Fibroblast of the aortic adventitia (primary cell): ENCODE data around the gene CNTNAP5. TPM values are rescaled to one million over a fixed set of nuclear protein-coding genes. Genes with fewer than 3 reads are reported as not detected.

Experiments used
- DNase-seq: peaks from one replicate; pipeline ENCODE4 v3.0.0-alpha.2; 2010; ENCODE audit warnings: low read depth
- H3K4me3 ChIP-seq: 2 replicates; pipeline ENCODE4 v1.5.1; 2011; ENCODE audit warnings: low read depth, mild to moderate bottlenecking, control low read depth, low read length, moderate library complexity
- total RNA-seq: library from RNA; depleted of rRNA; stranded (reverse); fragments of >200 nt; gene quantifications from 2 replicates; pipeline ENCODE4 v1.2.3, GENCODE V29; 2012; ENCODE audit warnings: low replicate concordance
- TF ChIP-seq, protein P1 (sequence below): IDR thresholded peaks from 2 replicates; pipeline ENCODE4 v1.5.1; 2011; ENCODE audit warnings: mild to moderate bottlenecking, low read length, control low read depth, inconsistent platforms; ENCODE audit not compliant: insufficient read depth

The CNTNAP5 gene
- total RNA-seq, 1 donor: under 0.01 TPM

DNA sequence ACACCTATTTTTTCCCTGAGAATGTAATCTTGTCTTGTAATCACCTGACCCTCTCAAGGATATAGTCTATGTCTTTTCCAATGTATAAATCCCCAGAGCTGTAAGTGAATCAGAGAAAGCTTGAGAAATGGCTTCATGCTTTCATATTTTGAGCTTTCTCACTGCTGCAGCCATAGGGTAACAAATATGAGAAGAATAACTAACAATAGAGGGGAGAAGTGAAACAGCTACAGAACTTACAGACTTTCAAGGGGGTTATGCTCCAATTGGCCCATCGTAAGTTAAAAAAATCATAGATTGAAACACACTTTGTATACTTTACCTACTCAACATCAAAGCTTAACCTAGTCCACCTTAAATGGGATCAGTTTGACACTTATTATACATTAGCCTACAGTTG is 111.0 kb downstream of the CNTNAP5 start:
- TF ChIP-seq, protein P1, sequence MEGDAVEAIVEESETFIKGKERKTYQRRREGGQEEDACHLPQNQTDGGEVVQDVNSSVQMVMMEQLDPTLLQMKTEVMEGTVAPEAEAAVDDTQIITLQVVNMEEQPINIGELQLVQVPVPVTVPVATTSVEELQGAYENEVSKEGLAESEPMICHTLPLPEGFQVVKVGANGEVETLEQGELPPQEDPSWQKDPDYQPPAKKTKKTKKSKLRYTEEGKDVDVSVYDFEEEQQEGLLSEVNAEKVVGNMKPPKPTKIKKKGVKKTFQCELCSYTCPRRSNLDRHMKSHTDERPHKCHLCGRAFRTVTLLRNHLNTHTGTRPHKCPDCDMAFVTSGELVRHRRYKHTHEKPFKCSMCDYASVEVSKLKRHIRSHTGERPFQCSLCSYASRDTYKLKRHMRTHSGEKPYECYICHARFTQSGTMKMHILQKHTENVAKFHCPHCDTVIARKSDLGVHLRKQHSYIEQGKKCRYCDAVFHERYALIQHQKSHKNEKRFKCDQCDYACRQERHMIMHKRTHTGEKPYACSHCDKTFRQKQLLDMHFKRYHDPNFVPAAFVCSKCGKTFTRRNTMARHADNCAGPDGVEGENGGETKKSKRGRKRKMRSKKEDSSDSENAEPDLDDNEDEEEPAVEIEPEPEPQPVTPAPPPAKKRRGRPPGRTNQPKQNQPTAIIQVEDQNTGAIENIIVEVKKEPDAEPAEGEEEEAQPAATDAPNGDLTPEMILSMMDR: no peak
- no peak overlapping the region for H3K4me3 ChIP-seq
- DNase-seq: no peak

GRCh38 chr2:124138076-124138475 is 113.0 kb downstream of the CNTNAP5 start:
- TF ChIP-seq, protein P1: no peak

GRCh38 chr2:124145982-124146381 is 120.9 kb downstream of the CNTNAP5 start:
- DNase-seq: no peak
- H3K4me3 ChIP-seq: no peak overlapping the region
- TF ChIP-seq, protein P1: no peak

More at GRCh38 chr2:124138076-124138475, 113.0 kb downstream of the CNTNAP5 start:
- no peak overlapping the region for H3K4me3 ChIP-seq
- no peak for DNase-seq

- TF ChIP-seq, protein P1: no peak
- DNase-seq: no peak
- H3K4me3 ChIP-seq: no peak overlapping the region
These were observed 122.5 kb downstream of the CNTNAP5 start for GRCh38 chr2:124147552-124147951.

GRCh38 chr2:124149571-124149970 is 124.5 kb downstream of the CNTNAP5 start:
- TF ChIP-seq, protein P1: no peak
- no peak overlapping the region for H3K4me3 ChIP-seq
- no peak for DNase-seq

DNA sequence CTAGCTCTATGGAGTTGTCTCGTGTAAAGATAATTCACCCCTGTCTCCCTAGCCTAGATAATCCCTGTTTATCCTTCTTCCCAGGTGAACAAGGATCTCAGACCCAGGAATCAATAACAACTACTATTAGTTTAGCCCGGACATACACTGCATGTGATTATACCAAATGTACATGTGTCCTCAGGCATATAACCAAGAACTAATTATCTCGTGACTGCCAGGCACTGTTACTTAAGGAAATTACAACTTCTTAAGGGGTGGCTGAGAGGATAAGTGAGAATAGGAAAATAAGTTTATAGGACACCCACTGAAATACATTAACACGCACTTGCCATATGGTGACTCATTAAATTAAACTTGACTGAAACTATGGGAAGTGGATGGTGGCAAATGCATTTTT is 126.6 kb downstream of the CNTNAP5 start:
- H3K4me3 ChIP-seq: no peak overlapping the region
- TF ChIP-seq, protein P1: no peak
- DNase-seq: no peak

DNA sequence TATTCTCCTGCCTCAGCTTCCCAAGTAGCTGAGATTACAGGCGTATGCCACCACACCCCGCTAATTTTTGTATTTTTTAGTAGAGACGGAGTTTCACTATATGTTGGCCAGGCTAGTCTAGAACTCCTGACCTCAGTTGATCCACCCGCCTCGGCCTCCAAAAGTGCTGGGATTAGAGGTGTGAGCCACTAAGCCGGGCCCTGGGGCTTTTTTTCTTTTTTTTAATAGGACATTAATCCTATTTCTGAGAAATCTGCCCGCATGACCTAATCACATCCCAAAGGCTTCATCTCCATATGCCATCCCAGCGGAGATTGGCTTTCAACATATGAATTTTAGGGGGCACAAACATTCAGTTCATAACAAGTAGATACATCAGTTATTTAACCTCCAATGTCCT is 128.6 kb downstream of the CNTNAP5 start:
- TF ChIP-seq, protein P1: no peak
- DNase-seq: no peak
- H3K4me3 ChIP-seq: no peak overlapping the region
